CD4-positive, alpha-beta T cell (primary cell): ENCODE results near the gene SLC25A29. TPM values are rescaled to one million over a fixed set of nuclear protein-coding genes. Genes with fewer than 3 reads are reported as not detected.
A peak's percentile ranks its signal among the peaks of the same experiment; 100 is the strongest.

ENCODE experiments used
- ATAC-seq: fragments of 200-7000 bp; cut with Tn5 transposase; one replicate; pipeline ENCODE4 v1.10.0; 2022; ENCODE audit warnings: mild to moderate bottlenecking; ENCODE audit not compliant: poor library complexity
- CTCF ChIA-PET: fragments of 350-600 bp; sonication (Branson Sonifier 250); formaldehyde crosslinking; loops from one replicate; lab custom pipeline; 2021; ENCODE audit warnings: antibody characterized with exemption, inconsistent platforms; lab: Charles Lee
- POLR2A ChIA-PET: fragments of 350-600 bp; sonication (Branson Sonifier 250); formaldehyde crosslinking; loops from one replicate; lab custom pipeline; 2021; ENCODE audit warnings: antibody characterized with exemption, inconsistent platforms; lab: Charles Lee
- DNase-seq, 14 experiments: peaks; one replicate each; pipeline ENCODE4 v3.0.0-alpha.2; 2013 to 2020; ENCODE audit warnings: mixed read lengths in 2 of 14
- H3K27ac ChIP-seq, 2 donors: one replicate each; pipeline versions ENCODE4 v1.5.1 to v1.7.0; 2013; ENCODE audit warnings: low read length in 2 of 2, low read depth in 1 of 2, mild to moderate bottlenecking in 1 of 2
- H3K27me3 ChIP-seq, 2 experiments: 1 replicate in 1 of 2; 2 replicates in 1 of 2; pipeline versions ENCODE4 v1.6.1 to v1.7.0; 2013; ENCODE audit warnings: low read length in 2 of 2, control low read depth in 1 of 2, mild to moderate bottlenecking in 1 of 2, moderate library complexity in 1 of 2; ENCODE audit not compliant: insufficient read depth in 2 of 2, control insufficient read depth in 1 of 2
- H3K36me3 ChIP-seq: one replicate; pipeline ENCODE4 v1.6.1; 2013; ENCODE audit warnings: low read length, control low read depth; ENCODE audit not compliant: insufficient read depth
- H3K4me1 ChIP-seq: one replicate; pipeline ENCODE4 v1.6.1; 2013; ENCODE audit warnings: low read length, control low read depth; ENCODE audit not compliant: insufficient read depth
- H3K4me3 ChIP-seq: one replicate; pipeline ENCODE4 v1.5.1; 2013; ENCODE audit warnings: mild to moderate bottlenecking, low read length, moderate library complexity
- H3K9me3 ChIP-seq, 2 experiments: 1 replicate in 1 of 2; 2 replicates in 1 of 2; pipeline versions ENCODE4 v1.6.1 to v1.7.0; 2013; ENCODE audit warnings: low read length in 2 of 2, mild to moderate bottlenecking in 2 of 2, control low read depth in 1 of 2, moderate library complexity in 1 of 2; ENCODE audit not compliant: control insufficient read depth in 1 of 2, insufficient read depth in 1 of 2
- H3K27ac Mint-ChIP-seq: one replicate; pipeline ENCODE4 v1.8.0; 2020; ENCODE audit warnings: mixed read lengths
- H3K27me3 Mint-ChIP-seq: one replicate; pipeline ENCODE4 v1.8.0; 2021; ENCODE audit warnings: mixed read lengths
- H3K36me3 Mint-ChIP-seq: one replicate; pipeline ENCODE4 v1.8.0; 2021; ENCODE audit warnings: low read depth, mixed read lengths
- H3K4me1 Mint-ChIP-seq: one replicate; pipeline ENCODE4 v1.8.0; 2021; ENCODE audit warnings: low read depth, mixed read lengths
- H3K4me3 Mint-ChIP-seq: one replicate; pipeline ENCODE4 v1.8.0; 2020; ENCODE audit warnings: mild to moderate bottlenecking, mixed read lengths
- H3K9me3 Mint-ChIP-seq: one replicate; pipeline ENCODE4 v1.8.0; 2020; ENCODE audit warnings: mixed read lengths
- intact Hi-C, 2 experiments: fragments of 100-400 bp; cut with DNase I in 1 of 2; cut with micrococcal nuclease in 1 of 2; formaldehyde crosslinking; loops; one replicate each; pipeline versions ENCODE4 v1.15.1 to v1.9.0; 2023 to 2025; cut with DNase I, micrococcal nuclease
- total RNA-seq, 174 experiments: library from RNA in 2 of 174; stranded (reverse) in 2 of 174; gene quantifications; one replicate each; pipeline ENCODE4 v1.2.3 and lab custom pipeline; 2021 to 2026
- TF ChIP-seq, protein P1 (sequence below): fragments of 200-600 bp; IDR thresholded peaks from one replicate; pipeline ENCODE4 v1.8.0; 2022; ENCODE audit warnings: antibody characterized with exemption, mild to moderate bottlenecking

SLC25A29 gene
- total RNA-seq, 2 experiments from 2014 or later, result 2.5 TPM

DNA sequence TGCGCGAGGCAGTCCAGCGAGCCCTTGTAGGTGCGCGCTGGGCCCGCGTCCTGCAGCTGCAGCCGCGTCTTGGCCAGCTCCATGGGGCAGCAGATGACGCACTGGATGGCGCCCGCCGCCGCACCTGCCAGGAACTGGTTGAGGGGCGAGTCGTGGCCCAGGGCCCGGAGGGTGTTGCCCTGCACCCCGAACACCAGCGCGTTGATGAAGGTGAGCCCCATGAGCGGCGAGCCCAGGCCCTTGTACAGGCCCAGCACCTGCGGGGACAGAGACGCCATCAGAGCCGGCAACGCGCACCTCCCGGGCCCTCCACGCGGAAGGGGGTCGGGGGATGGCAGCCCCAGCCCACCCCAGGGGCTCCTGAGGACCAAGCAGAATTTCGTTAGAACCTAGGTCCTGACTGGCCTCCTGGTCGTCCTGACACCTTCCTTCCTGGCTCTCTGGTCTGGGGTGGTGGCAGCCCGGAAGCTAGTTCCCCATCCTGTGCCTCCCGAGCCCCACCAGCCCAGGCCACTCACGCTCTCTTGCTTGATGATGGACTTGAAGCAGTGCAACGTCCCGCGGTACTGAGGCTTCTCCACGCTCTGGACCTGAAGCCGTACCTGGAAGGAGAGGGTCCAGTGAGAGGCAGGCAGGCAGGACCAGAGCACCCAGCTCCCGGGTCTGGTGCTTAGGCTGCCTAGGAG lies 13.3 kb downstream of the SLC25A29 start:
- TF ChIP-seq, protein P1, sequence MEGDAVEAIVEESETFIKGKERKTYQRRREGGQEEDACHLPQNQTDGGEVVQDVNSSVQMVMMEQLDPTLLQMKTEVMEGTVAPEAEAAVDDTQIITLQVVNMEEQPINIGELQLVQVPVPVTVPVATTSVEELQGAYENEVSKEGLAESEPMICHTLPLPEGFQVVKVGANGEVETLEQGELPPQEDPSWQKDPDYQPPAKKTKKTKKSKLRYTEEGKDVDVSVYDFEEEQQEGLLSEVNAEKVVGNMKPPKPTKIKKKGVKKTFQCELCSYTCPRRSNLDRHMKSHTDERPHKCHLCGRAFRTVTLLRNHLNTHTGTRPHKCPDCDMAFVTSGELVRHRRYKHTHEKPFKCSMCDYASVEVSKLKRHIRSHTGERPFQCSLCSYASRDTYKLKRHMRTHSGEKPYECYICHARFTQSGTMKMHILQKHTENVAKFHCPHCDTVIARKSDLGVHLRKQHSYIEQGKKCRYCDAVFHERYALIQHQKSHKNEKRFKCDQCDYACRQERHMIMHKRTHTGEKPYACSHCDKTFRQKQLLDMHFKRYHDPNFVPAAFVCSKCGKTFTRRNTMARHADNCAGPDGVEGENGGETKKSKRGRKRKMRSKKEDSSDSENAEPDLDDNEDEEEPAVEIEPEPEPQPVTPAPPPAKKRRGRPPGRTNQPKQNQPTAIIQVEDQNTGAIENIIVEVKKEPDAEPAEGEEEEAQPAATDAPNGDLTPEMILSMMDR, result no peak
- CTCF ChIA-PET, result no interaction called here

DNA sequence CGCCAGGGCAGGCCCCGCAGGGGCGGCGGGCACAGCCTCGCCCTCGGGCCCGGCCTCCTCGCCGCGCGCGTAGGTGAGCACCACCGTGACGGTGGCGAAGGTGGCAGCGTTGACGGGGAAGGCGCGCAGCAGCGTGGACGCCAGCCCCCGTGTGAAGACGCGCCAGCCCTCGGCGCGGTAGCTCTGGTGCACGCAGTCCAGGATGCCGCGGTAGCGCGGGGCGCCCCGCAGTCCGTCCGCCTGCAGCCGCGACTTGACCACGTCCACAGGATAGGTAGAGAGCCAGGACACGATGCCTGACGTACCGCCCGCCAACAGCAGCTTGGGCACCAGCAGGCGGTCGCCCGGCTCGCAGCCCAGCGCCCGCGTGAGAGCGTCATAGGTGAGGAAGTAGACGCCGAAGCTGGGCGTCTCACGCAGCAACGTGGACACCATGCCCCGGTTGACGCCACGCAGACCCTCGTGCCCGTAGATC lies 13.9 kb downstream of the SLC25A29 start:
- Histone ChIP-seq H3K9me3 (no peaks in the 10 kb centered on the region), H3K27ac (no peak overlapping the region), H3K4me1 (peaks cover under 1% of the 10 kb centered on the region), H3K4me3 (no peak overlapping the region), H3K36me3 (peaks cover 8% of the 10 kb centered on the region), H3K27me3 (no peaks in the 10 kb centered on the region)
- intact Hi-C loops, result no loop called here
- ChIA-PET CTCF (no interaction called here), POLR2A (no interaction called here)
- Mint-ChIP-seq H3K4me1 (no peaks in the 10 kb centered on the region), H3K9me3 (no peaks in the 10 kb centered on the region), H3K36me3 (no peaks in the 10 kb centered on the region), H3K4me3 (no peak overlapping the region), H3K27ac (no peak overlapping the region), H3K27me3 (no peaks in the 10 kb centered on the region)
- ATAC-seq, result no peak
- DNase-seq, result peak in 1 of 14 experiments; percentile 30
- TF ChIP-seq, protein P1, result no peak

More for the DNA sequence above, 13.3 kb downstream of the SLC25A29 start:
- no peaks in the 10 kb centered on the region for H3K9me3 Mint-ChIP-seq
- intact Hi-C loops, result no loop called here
- no peak overlapping the region for H3K4me3 Mint-ChIP-seq
- H3K4me1 ChIP-seq, result peaks cover 6% of the 10 kb centered on the region
- H3K4me3 ChIP-seq, result no peak overlapping the region
- no peaks in the 10 kb centered on the region for H3K27me3 Mint-ChIP-seq
- DNase-seq (peak in 1 of 14 experiments; percentile 19), ATAC-seq (no peak)
- POLR2A ChIA-PET, result no interaction called here
- peaks cover 8% of the 10 kb centered on the region for H3K36me3 ChIP-seq
- no peak overlapping the region for H3K27ac ChIP-seq
- no peaks in the 10 kb centered on the region for H3K4me1 Mint-ChIP-seq
- H3K27ac Mint-ChIP-seq, result no peak overlapping the region
- no peaks in the 10 kb centered on the region for H3K27me3 ChIP-seq
- H3K36me3 Mint-ChIP-seq, result no peaks in the 10 kb centered on the region
- H3K9me3 ChIP-seq, result no peaks in the 10 kb centered on the region

DNA sequence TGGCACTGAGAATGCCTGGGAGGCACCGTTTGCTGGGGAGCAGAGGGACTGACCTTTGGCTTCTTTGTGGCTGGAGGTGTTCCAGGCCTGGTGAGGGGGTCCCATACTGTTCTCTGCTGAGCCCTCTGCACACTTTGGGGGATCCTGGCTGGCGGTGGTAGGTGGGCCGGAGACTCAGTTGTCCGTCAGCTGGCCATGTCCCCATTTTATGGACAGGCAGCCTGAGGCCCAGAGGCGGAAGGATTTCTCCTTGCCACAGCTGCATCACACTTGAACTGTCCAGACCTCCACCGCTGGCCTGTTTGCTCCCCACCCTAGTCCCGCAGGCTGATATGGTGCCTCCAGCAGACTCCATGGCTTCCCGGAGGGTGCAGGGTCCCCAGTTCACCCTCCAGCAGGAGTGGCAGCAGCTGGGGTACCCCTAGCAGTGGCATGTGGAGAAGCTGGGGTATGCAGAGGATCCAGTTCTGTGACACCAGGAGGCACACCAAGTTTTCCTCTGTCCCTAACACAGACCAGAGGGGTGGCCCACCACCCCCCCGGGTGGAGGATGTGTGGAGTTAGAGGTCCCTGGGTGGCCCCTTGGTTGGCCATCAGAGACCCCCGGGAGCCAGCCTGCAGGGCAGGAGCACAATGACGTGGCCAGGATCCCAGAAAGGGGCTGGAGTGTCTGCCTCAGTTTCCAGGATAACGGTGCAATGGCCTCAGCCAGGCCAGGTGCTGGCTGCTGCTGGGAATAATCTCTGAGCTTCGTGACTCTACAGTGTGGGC lies 14.8 kb downstream of the SLC25A29 start:
- Mint-ChIP-seq H3K4me1 (no peaks in the 10 kb centered on the region), H3K27ac (no peak overlapping the region), H3K9me3 (no peaks in the 10 kb centered on the region), H3K27me3 (no peaks in the 10 kb centered on the region), H3K4me3 (no peak overlapping the region), H3K36me3 (no peaks in the 10 kb centered on the region)
- no peaks in the 10 kb centered on the region for H3K9me3 ChIP-seq
- peak in 1 of 14 experiments; percentile 10 for DNase-seq
- H3K4me3 ChIP-seq, result no peak overlapping the region
- no peaks in the 10 kb centered on the region for H3K4me1 ChIP-seq
- no peak for ATAC-seq
- CTCF ChIA-PET, result no interaction called here
- no peak overlapping the region for H3K27ac ChIP-seq
- peaks cover 8% of the 10 kb centered on the region for H3K36me3 ChIP-seq
- TF ChIP-seq, protein P1, result no peak
- intact Hi-C loops, result no loop called here
- POLR2A ChIA-PET, result no interaction called here
- H3K27me3 ChIP-seq, result no peaks in the 10 kb centered on the region
